Stimulated activated CD4-positive, alpha-beta T cell treated with anti-CD3 and anti-CD28 coated beads, TNF-alpha, amount 100 ng/mL, for 24 hours (primary cell): ENCODE measurements around the gene FADS2.

ENCODE experiments used
- DNase-seq, 3 experiments: peaks; one replicate each; pipeline ENCODE4 v3.0.0-alpha.2; 2020; ENCODE audit warnings: low read depth in 3 of 3

FADS2 gene

DNA sequence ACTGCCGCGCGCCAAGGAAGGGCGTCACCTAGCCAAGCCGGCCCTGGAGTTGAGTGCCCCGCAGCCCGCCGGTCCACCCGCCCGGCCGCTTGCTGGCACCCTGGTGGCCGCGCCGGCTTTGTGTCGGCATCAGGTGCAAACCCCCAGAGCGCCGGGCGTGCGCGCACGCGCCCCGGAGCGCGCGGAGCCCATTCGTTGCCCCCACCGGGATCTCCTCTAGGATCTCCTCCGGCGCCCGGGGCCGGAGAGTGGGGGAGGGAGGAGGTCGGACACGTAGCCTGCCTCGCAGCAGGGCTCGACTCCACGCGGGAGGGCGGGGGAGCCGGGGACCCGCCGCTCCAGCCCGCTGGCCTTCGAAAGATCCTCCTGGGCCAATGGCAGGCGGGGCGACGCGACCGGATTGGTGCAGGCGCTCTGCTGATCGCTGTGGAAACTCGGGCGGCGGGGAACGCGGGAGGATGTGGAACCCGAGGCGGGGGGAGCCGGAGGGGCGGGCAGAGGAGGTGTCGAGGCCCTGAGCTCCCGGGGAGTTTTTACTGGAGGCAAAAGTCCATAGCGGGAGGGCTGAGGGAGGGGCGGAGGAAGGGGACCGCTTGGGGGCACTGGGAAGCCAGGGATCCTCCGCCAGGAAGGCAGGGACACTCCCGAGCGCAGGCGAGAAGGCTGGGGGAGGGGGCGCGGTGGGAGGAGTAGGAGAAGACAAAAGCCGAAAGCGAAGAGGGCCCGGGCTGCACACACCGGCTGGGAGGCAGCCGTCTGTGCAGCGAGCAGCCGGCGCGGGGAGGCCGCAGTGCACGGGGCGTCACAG, at the start of gene FADS2:
FADS2 (plus strand) TSS at position 730 of the 808 bp plus-strand sequence. CDS start 91 bp downstream, outside the sequence.
- peak in 1 of 3 experiments; percentile 80 for DNase-seq

DNA sequence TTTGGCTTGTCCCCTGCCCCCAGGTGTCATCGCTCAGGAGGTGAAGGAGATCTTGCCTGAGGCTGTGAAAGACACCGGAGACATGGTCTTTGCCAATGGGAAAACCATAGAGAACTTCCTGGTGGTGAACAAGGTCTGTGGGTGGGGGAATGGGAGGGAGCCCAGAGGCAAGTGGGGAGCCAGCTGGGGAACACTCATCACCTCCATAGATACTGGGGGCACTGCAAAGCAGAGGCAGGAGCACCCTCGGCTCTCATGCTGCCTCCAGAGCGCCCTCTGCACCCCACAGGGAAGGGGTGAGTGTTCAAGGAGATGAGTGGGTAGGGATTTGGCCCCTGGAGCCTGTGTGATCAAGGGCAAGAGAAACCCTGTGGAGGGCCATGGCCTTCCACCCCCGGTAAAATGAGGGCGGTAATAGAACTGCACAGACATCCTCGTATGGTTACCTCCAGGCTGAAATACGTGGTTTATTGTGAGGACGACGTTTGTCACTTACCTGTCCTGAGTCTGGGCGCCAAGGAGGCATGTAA, 49.7 kb upstream of the FADS2 start:
- no peak for DNase-seq

DNA sequence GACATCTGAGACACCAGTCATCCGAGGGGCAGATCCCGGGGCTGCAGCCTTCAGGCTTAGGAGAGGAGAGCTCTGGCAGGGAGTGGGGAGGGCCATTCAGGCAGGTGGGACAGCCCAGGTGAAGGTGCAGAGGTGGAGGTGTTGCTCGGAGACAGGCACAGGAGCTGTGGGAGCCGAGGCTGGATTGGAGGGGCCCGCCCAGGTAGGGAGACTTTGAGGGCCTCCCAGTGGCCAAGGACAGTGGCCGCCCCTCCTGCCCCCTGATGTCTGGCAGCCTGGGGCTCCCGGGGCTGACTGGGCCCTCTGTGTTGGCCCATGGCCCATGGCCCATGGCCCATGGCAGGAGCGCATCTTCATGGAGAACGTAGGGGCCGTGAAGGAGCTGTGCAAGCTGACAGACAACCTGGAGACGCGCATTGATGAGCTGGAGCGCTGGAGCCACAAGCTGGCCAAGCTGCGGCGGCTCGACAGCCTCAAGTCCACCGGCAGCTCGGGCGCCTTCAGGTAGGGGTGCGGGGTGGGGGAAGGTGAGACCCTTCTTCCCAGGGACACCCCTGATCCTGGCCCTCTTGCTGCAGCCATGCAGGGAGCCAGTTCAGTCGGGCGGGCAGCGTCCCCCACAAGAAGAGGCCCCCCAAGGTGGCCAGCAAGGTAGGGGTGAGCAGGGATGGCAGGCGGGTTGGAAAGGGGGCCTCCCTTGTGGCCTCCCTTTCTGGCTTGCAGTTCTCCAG, 49.0 kb upstream of the FADS2 start:
- no peak for DNase-seq

DNA sequence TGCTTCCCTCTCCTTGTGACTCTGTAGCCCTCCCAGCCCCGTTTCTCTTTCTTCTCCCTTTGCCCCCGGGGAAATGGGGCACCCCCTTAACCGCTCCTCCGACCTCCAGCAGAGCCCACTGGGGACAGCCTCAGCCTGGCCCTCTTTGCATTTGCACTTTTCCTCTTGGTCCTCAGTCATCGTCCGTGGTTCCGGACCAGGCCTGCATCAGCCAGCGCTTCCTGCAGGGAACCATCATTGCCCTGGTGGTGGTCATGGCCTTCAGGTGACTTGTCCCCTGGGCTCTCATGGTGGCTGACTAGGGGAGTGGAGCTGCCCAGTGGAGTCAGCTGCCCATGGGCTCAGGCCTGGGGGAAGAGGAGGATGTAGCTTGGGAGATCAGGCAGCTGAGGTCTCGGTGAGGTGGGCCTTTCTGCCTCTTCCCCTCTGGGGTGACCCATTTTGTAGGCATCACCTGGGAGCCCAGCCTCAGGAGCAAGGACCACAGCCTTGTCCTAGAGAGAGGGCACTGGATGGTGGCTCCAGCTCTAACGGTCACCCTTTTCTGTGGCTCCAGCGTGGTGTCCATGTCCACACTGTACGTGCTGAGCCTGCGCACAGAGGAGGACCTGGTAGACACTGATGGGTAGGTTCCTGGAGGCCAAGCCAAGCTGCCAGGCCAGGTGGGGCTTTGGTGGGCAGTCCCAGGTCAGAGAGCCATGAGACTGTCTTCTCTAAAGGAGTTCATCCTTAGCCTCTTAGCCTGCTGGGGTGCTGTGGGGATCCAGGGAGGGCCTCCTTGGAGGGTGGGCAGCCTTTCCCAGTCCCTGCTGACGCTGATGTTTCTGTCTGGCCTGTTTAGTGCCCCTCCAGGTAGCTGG, 48.2 kb upstream of the FADS2 start:
- no peak for DNase-seq

DNA sequence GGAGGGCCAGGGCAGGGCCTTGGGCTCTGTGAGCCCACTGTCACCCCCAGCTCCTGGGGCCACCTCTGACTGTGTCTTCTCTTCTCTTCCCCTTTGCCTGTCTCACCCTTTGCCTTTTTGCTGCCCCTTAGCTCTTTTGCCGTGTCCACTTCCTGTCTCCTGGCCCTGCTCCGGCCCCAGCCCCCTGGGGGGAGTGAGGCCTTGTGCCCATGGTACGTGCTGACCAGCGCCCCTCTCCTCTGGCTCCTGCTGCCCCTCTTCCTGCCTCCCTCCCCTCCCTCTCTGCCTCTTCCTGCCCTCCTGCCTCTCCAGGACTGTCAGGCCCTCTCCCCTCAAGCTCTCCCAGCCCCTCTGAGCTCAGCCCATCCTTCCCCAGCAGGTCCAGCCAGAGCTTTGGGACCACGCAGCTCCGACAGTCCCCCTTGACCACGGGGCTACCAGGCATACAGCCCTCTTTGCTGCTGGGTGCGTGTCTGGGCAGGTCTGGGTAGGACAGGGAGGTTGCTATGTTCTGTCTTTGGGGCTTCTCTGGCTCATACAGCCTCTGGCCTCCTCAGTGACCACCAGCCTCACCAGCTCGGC, 47.4 kb upstream of the FADS2 start:
- no peak for DNase-seq

DNA sequence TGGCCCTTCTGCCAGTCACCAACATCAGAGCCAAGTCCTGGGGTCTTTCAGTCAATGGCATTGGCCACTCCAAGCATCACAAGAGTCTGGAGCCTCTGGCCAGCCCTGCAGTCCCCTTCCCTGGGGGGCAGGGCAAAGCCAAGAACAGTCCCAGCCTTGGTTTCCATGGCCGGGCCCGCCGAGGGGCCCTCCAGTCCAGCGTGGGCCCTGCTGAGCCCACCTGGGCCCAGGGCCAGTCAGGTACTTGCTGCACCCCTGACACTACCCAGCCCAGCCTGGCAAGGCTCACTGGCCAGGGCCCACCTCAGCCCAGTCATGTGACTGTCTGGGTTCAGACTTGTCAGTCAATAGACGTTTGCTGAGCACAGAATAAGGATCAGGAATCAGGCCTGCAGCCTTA, 46.5 kb upstream of the FADS2 start:
- no peak for DNase-seq

DNA sequence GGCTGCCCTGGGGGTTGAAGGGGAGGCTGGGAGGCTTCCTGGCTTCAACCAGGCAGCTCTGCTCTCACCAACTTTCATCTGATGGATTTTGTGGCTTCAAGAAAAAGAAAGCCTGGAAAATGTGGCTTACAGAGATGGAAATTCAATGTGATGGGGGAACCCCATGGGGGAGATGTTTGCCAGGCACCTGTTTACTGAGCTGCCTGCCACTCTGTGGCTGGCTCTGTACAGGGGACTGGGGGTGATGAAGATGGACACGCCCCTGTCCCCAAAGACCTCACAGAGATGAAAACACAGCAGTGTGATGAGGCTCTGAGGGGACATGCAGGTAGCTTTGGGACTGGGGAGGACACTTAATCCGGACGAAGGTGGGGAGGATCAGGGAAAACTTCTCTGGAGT, 45.8 kb upstream of the FADS2 start:
- DNase-seq = no peak

DNA sequence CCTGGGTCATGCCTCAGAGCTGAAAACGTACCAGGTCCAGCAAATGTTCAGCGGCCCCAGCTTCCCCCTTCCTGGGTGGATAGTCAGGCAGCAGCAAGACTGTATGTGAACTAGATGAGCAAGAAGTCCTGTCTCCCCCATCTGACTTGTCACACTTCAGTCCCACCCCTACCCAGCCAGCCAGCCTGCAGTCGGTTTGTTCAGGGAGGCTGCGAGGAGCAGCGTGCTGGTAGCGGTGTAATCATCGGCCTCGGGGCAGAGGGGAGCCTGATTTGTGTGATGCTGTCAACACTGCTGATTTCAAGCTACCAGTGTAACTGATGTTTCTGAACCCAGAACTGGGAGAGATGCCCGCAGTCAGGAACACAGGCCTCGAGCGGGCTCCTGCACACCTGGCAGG, 45.3 kb upstream of the FADS2 start:
- no peak for DNase-seq

DNA sequence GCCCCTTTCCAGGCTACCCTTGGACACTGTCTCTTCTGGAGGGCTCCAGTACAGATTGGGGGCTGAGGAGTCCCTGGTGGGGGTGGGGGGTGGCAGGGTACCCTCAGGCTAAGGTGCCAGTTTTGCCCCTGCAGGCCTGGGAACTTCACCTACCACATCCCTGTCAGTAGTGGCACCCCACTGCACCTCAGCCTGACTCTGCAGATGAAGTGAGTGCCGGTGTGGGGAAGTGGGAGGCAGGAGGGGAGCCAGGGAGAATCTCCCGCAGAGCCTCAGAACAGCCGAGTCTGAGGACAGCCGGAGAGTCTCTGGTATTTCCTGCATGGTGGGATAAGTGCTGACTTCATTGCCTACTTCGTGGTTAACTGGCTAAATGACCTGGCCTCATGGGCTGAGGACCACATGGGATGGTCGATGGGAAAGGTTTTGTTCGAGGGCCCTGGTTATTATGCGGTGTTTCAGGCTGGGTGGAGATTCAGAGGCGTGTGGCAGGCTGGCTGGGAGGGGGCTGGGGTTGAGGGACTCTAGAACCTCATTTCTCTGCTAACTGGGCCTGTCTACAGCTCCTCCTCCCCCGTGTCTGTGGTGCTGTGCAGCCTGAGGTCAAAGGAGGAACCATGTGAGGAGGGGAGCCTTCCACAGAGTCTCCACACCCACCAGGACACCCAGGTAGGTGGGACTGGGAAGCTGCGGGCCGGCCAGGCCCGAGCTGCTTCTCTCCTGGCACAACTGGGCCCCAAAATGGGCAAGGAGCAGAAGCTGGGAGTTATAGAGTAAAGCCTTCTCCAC, 44.2 kb upstream of the FADS2 start:
- no peak for DNase-seq

DNA sequence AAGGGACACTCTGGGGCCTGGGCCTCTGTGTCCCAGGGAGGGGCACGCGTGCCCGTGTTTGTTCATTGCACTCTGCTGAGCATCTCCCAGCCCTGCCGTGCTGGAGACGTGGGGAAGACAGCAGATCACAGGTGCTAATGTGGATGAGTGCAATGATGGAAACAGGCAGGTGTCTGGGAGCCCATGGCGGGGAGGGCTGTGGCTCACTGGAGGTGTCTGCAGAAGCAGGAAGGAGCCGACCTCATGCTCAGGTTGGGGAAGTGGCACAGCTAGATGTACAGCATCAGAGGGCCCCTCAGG, 43.6 kb upstream of the FADS2 start:
- no peak for DNase-seq

DNA sequence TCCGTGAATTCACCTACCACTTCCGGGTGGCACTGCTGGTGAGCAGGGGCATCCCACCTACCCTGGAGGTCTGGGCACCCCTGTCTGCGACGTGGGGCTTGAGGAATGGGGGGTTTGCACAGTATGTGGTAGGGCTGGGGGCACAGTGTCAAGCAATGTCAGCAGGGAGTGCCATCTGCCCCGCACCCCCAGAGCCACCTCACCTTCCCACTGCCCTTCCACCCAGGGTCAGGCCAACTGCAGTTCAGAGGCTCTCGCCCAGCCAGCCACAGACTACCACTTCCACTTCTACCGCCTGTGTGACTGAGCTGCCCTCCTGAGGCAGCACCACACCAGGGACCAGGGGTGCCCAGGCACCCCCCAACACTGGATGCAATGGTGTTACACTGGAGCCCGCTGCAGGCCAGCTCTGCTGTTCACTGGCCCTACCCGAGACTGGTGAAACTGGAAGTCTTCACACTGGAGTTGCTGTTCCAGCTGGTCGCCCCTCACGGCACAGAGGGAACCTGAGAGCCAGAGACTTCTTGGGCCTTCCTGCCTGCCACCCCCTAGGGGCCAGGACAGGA, 42.2 kb upstream of the FADS2 start:
- no peak for DNase-seq

DNA sequence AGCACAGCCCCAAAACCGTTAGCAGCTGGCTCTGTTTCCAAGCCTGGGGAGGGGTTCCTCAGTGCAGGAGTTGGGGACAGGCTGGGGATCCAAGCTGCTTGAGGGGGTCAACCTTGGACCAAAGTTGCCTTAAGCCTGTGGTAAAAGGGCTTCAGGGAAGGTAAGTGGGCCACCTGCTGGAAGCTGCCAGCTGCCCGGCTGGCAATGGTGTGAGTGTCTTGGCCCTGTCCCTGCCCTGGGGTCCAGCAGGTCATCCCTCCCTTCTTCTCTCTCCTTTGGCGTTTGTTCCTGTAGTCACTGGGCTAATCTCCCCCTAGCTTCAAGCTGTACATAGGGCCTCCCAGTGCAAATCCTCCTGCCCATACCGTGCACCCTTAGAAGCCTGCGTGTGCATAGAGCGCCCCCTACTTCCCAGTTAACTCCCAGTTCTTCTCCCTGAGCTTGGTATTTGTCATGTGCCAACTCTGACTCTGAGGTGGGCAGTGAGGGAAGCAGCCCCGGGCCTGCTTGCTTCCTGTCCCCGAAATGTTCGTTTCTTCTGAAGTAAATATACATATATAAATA, 40.1 kb upstream of the FADS2 start:
- DNase-seq = no peak

DNA sequence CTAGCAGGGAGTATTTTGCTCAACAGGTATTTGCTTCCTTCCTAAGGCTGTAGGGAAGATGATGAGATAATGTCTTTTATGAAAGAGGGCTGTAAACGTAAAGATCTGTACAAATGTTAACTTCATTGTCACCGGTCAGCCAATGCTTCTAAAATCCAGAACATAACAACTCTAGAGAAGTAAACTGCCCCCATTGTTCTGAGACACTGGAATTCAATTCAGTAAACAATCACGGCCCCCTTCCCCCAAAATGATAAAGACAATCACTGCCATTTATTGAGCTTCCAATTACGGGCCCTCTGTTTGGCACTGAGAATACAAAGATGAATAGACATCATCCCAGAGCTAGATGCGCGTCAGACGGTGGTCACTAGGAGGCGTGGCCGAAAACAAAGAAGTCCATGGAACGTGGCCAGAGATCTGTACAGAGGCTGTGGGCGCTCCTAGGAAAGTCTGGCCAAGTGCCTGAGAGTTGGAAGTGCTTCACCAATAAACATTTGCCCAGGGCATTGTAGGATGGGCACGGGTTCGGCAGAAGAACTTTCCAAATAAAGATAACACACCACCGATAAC, 36.3 kb upstream of the FADS2 start:
- DNase-seq = peak in 1 of 3 experiments; percentile 33

DNA sequence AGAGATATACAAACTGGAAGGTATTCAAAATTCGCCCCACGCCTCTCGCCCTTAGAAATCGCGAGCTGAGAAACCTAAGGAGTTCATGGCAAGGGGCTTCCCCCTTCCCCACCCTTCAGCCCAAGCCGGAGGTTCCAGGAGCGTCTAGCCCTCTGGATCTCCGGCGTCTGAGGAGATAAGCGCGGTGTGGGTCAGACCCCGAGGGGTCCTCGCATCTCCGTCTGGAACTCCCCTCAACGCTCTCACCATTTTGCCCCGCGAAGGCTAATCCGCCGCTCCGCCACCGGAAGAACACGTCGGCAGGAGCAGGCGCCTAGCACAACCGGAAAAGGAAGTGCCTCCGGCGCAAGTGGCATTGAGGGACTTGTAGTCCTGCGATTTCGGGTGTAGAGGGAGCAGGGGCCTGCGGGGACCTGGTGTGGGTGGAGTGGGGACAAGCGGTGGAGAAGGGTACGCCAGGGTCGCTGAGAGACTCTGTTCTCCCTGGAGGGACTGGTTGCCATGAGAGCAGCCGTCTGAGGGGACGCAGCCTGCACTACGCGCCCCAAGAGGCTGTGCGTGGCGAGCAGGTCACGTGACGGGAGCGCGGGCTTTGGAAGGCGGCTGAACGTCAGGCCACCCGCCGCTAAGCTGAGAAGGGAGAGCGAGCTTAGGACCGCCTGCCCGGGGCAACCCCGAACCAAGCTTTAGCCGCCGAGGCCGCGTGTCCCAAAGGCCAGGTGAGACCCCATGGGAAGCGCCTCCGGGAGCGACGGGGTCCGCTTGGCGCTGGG, 35.6 kb upstream of the FADS2 start, which contains the start of the genes FEN1 and TMEM258:
FEN1 (plus strand) TSS at position 602 of the 773 bp plus-strand sequence. CDS start 2,451 bp downstream, outside the sequence.
TMEM258 (minus strand) TSS at position 290 of the 773 bp plus-strand sequence; CDS start at position 249, 41 bp downstream.
- DNase-seq = peak; percentile 75 to 84 (median 78)

DNA sequence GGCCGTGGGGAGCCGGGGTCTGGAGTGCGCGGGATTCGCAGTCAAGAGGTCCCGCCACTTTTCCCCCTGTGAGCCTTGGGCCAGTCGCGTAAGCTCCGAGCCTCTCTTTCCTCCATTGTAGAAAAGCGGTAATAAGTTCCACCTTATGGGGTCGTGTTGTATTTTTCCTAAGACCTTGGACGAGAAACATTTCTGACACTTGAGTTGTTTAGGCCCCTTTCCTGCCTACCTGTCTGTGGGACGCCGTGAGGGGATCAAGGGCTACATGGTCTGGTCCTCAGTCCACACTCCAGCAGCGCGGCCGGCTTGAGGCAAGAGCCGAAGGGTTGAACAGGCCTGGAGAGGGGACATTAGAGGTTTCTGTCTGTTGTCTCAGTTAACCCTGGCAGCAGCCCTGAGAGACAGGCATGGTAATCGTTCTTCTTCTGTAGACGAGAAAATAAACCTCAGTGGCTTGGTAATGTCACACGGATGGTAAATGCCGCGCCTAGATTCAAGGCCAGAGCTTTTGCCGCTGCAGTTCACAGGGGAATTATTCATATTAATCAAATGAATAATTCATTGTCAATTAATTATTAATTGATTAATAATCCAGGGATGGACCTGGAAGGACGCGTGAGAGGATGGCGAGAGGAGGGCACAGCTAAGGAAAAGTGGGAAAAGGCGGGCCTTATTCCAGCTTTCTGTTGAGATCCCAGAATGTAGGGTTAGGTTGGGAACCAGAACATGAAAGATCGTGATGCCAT, 34.8 kb upstream of the FADS2 start:
- DNase-seq = no peak

DNA sequence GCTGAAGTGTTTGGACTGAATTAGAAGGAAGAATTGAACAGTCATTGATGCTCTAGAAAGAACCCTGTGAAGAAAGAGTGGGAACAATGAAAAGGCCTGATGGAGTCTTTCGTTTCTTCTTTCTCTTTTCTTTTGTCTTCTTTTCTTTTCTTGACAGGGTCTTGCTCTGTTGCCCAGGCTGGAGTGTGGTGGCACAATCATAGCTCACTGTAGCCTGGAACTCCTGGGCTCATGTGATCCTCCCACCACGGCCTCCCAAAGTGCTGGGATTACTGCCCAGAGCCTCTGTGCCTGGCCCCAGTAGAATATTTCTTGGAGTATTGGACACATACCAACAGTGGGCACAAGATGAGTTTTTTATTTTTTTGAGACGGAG, 34.3 kb upstream of the FADS2 start:
- no peak for DNase-seq

DNA sequence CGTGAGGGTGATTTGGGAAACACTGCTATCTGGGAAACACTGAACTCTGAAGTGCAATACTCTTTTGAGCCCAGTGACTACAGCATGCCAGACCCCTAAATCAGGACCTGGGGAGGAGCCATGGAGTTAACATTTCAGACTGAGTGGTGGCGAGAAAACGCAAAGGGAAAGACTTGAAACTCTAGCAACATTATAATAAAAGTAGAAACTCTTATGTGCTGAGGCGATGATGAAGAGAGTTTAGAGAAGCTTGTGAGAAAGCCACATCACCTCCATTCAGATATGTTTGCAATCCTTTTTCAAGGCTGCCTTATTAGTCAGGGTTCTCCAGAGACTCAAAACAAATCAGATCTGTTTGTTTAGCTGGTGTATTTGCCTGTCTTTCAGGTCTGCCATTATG, 33.5 kb upstream of the FADS2 start:
- DNase-seq = no peak

DNA sequence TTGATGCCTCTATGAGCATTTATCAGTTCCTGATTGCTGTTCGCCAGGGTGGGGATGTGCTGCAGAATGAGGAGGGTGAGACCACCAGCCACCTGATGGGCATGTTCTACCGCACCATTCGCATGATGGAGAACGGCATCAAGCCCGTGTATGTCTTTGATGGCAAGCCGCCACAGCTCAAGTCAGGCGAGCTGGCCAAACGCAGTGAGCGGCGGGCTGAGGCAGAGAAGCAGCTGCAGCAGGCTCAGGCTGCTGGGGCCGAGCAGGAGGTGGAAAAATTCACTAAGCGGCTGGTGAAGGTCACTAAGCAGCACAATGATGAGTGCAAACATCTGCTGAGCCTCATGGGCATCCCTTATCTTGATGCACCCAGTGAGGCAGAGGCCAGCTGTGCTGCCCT, 32.6 kb upstream of the FADS2 start:
- DNase-seq = no peak
